SU-DHL-6 (cell line): ENCODE data around the gene EVA1B.

Source experiments
- EZH2phosphoT487 ChIP-seq: fragments of 200-600 bp; sonication (generic), shearing (Covaris generic); conservative IDR thresholded peaks from 2 replicates; pipeline ENCODE4 v1.6.1; 2018; ENCODE audit warnings: mild to moderate bottlenecking, antibody characterized with exemption, low read length, moderate library complexity, mixed read lengths
- TF ChIP-seq, protein P1 (sequence below): fragments of 200-600 bp; sonication (generic); IDR thresholded peaks from one replicate; pipeline ENCODE4 v1.5.1; 2017; ENCODE audit warnings: antibody characterized with exemption, mild to moderate bottlenecking, low read length, moderate library complexity; ENCODE audit not compliant: insufficient read depth, poor library complexity, severe bottlenecking

DNA sequence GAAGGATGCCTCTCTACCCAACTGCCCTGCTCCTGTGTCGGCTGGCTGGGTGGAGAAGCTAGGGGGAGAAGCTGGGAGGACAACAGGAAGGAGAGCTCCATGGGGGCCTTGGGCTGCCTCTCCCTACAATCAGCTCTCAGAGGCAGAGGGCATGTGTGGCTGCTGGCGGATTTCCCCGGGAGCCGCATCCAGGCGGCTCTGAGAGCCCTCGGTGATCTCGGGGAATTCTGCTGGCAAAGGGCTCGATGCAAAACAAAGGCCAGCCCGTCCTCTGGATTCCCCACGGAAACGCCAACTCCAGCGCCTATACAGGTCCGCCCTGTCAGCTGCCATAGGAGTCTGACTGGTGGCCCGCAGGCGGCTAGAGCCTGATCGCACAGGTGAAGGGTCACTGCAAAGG lies 26.4 kb upstream of the EVA1B start:
- TF ChIP-seq, protein P1, sequence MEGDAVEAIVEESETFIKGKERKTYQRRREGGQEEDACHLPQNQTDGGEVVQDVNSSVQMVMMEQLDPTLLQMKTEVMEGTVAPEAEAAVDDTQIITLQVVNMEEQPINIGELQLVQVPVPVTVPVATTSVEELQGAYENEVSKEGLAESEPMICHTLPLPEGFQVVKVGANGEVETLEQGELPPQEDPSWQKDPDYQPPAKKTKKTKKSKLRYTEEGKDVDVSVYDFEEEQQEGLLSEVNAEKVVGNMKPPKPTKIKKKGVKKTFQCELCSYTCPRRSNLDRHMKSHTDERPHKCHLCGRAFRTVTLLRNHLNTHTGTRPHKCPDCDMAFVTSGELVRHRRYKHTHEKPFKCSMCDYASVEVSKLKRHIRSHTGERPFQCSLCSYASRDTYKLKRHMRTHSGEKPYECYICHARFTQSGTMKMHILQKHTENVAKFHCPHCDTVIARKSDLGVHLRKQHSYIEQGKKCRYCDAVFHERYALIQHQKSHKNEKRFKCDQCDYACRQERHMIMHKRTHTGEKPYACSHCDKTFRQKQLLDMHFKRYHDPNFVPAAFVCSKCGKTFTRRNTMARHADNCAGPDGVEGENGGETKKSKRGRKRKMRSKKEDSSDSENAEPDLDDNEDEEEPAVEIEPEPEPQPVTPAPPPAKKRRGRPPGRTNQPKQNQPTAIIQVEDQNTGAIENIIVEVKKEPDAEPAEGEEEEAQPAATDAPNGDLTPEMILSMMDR = no peak
- no peak for TF ChIP-seq EZH2phosphoT487
